SK-N-MC (cell line): ENCODE results near the gene DIP2C.
"Not testable (repeated sequence)": the region's sequence is repeated elsewhere in the genome, so short reads cannot be mapped to it uniquely, and the experiment has no call there.

ENCODE experiments used
- DNase-seq: peaks from one replicate; pipeline ENCODE4 v3.0.0-alpha.2; 2011; ENCODE audit warnings: low read depth, low spot score
- H3K27ac ChIP-seq: fragments of 200-600 bp; sonication (generic); 2 replicates; pipeline ENCODE4 v1.5.1; 2016; ENCODE audit warnings: mixed run types
- H3K36me3 ChIP-seq: fragments of 200-600 bp; sonication (generic); 2 replicates; pipeline ENCODE4 v1.6.1; 2017; ENCODE audit warnings: antibody characterized with exemption, low read length, mixed read lengths; ENCODE audit not compliant: insufficient read depth
- H3K4me3 ChIP-seq: fragments of 200-600 bp; sonication (generic); 2 replicates; pipeline ENCODE4 v1.5.1; 2016
- H3K9ac ChIP-seq: fragments of 200-600 bp; sonication (generic); 2 replicates; pipeline ENCODE4 v1.8.0; 2017; ENCODE audit warnings: mixed run types, mixed read lengths; ENCODE audit not compliant: insufficient read length
- H3K9me3 ChIP-seq: fragments of 200-600 bp; sonication (generic); 2 replicates; pipeline ENCODE4 v1.6.1; 2017; ENCODE audit warnings: low read depth, mild to moderate bottlenecking, antibody characterized with exemption, low read length, moderate library complexity, mixed read lengths
- EZH2 ChIP-seq: fragments of 200-600 bp; sonication (generic); IDR thresholded peaks from one replicate; pipeline ENCODE4 v1.6.1; 2017; ENCODE audit warnings: antibody characterized with exemption
- FOXP2 ChIP-seq: optimal IDR thresholded peaks from 2 replicates; pipeline ENCODE3; 2011; ENCODE audit warnings: mild to moderate bottlenecking, moderate library complexity; ENCODE audit not compliant: insufficient read depth; ENCODE audit errors: extremely low read length, control extremely low read depth
- POLR2AphosphoS5 ChIP-seq: IDR thresholded peaks from 2 replicates; pipeline ENCODE4 v1.6.1; 2012; ENCODE audit warnings: mild to moderate bottlenecking, low read depth, low read length, borderline replicate concordance

The DIP2C gene

DNA sequence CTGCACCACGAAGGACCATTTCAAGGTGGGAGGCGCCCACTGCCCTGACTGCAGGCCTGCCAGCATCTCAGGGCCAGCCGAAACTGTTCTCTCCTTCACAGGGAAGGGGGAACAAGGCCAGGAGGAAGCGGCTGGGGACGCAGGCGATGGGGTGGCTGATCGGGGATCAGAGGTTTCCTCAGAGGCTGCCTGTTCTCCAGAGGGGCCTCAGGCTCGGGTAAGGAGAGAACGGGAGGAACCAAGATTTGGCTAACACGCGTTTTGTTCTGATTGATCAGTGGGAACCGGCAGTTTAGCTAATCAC, 87.9 kb downstream of the DIP2C start:
- Histone ChIP-seq H3K4me3 (no peak overlapping the region), H3K27ac (no peak overlapping the region), H3K9ac (no peak overlapping the region), H3K9me3 (no peaks in the 10 kb centered on the region), H3K36me3 (no peaks in the 10 kb centered on the region)
- DNase-seq: no peak
- TF ChIP-seq FOXP2: no peak
- no peak for TF ChIP-seq EZH2

GRCh38 chr10:600876-601659, 88.4 kb downstream of the DIP2C start:
- no peak for DNase-seq
- TF ChIP-seq FOXP2: no peak
- no peak for TF ChIP-seq EZH2
- TF ChIP-seq POLR2AphosphoS5: no peak
- H3K9me3 ChIP-seq: no peaks in the 10 kb centered on the region
- no peaks in the 10 kb centered on the region for H3K36me3 ChIP-seq
- H3K9ac ChIP-seq: no peak overlapping the region
- no peak overlapping the region for H3K4me3 ChIP-seq
- H3K27ac ChIP-seq: no peak overlapping the region

- H3K9me3 ChIP-seq: no peaks in the 10 kb centered on the region
- DNase-seq: no peak
- H3K9ac ChIP-seq: no peak overlapping the region
- TF ChIP-seq FOXP2: no peak
- no peak for TF ChIP-seq POLR2AphosphoS5
- TF ChIP-seq EZH2: no peak
- H3K4me3 ChIP-seq: no peak overlapping the region
- no peaks in the 10 kb centered on the region for H3K36me3 ChIP-seq
- H3K27ac ChIP-seq: no peak overlapping the region
These were observed 89.2 kb downstream of the DIP2C start for GRCh38 chr10:600234-600633.

DNA sequence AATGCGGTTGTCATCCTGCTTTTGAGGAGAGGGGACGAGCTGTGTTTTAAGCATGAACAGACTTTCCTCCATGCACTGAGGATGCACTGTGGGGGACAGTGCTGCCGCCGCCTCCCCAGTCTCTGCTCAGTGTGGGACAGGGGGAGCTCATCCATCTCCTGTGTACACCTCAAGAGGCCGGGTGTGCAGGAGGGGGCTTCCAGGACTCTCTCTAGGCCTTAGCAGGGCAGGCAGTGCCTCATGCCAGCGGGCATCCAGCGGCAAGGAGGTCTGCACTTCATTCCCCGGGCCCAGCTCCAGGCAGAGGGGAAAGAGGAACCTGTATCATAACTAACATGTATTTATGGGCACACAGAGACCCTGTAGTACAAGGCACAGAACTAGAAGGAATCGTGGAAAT, 89.7 kb downstream of the DIP2C start:
- TF ChIP-seq POLR2AphosphoS5 (no peak), EZH2 (no peak), FOXP2 (no peak)
- Histone ChIP-seq H3K36me3 (no peaks in the 10 kb centered on the region), H3K9me3 (no peaks in the 10 kb centered on the region), H3K27ac (no peak overlapping the region), H3K9ac (no peak overlapping the region), H3K4me3 (no peak overlapping the region)
- no peak for DNase-seq

- TF ChIP-seq POLR2AphosphoS5: no peak
- no peak for TF ChIP-seq FOXP2
- TF ChIP-seq EZH2: no peak
- Histone ChIP-seq H3K9ac (no peak overlapping the region), H3K9me3 (no peaks in the 10 kb centered on the region), H3K36me3 (no peaks in the 10 kb centered on the region), H3K4me3 (0 out of 2 replicates have a peak overlapping the region, but pooled peaks have one; percentile 28), H3K27ac (no peak overlapping the region)
- no peak for DNase-seq
These were observed 90.9 kb downstream of the DIP2C start for GRCh38 chr10:598415-599170.

DNA sequence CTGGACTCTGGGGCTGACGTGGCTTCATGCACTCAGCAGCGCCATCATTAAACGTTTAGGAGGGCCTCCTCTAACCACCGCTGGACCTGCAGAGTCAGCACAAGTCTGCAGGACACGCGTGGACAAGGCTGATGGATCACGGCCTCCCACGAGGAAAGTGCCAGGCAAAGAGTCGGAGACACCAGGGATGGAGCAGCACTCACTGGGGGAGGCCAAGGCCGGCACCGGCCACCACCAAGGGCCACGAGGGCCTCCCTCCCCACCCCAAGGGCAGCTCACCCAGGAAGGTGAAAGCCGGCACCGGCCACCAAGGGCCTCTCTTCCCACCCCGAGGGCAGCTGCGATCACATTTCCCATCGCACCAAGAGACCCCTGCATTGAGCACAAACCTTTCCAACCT, 91.5 kb downstream of the DIP2C start:
- no peak for DNase-seq
- TF ChIP-seq EZH2 (no peak), FOXP2 (no peak), POLR2AphosphoS5 (no peak)
- Histone ChIP-seq H3K27ac (no peak overlapping the region), H3K9ac (no peak overlapping the region), H3K4me3 (no peak overlapping the region), H3K36me3 (no peaks in the 10 kb centered on the region), H3K9me3 (no peaks in the 10 kb centered on the region)

- Histone ChIP-seq H3K9me3 (no peaks in the 10 kb centered on the region), H3K4me3 (no peak overlapping the region), H3K27ac (no peak overlapping the region), H3K9ac (no peak overlapping the region), H3K36me3 (no peaks in the 10 kb centered on the region)
- TF ChIP-seq FOXP2: no peak
- TF ChIP-seq POLR2AphosphoS5: no peak
- no peak for TF ChIP-seq EZH2
- no peak for DNase-seq
These were observed 92.6 kb downstream of the DIP2C start for GRCh38 chr10:596725-597345.

- not testable (repeated sequence) for H3K9me3 ChIP-seq, DNase-seq, H3K4me3 ChIP-seq, H3K27ac ChIP-seq, H3K9ac ChIP-seq, H3K36me3 ChIP-seq
These were observed 93.3 kb downstream of the DIP2C start for GRCh38 chr10:596131-596530.
